Caco-2 (cell line): ENCODE data around the gene CGNL1. TPM values are rescaled to one million over a fixed set of nuclear protein-coding genes. Genes with fewer than 3 reads are reported as not detected.

Source experiments
- BruUV-seq: library from RNA; stranded (reverse); fragments of 400-500 nt; replicated peaks from 2 replicates; lab custom pipeline; 2021; lab: Mats Ljungman, UMichigan
- CTCF ChIA-PET: fragments of 300-600 bp; sonication (Branson Sonifier 250); formaldehyde crosslinking; loops from one replicate; lab custom pipeline; 2022; ENCODE audit warnings: antibody characterized with exemption; lab: Charles Lee
- POLR2A ChIA-PET: fragments of 300-600 bp; sonication (Branson Sonifier 250); formaldehyde crosslinking; loops from one replicate; lab custom pipeline; 2022; ENCODE audit warnings: antibody characterized with exemption; lab: Charles Lee
- DNase-seq, 2 experiments: peaks; one replicate each; pipeline versions ENCODE4 v3.0.0 to v3.0.0-alpha.2; 2020 to 2022
- H3K27me3 ChIP-seq: replicated peaks from 2 replicates; pipeline ENCODE4 v1.6.0; 2011; ENCODE audit warnings: low read length; ENCODE audit not compliant: control insufficient read depth, insufficient read depth
- H3K36me3 ChIP-seq: 2 replicates; pipeline ENCODE4 v1.5.1; 2011; ENCODE audit warnings: low read length; ENCODE audit not compliant: control insufficient read depth, insufficient read depth
- H3K4me1 ChIP-seq: fragments of 250-450 bp; sonication (Bioruptor Pico); 2 replicates; pipeline ENCODE4 v1.5.1; 2020; ENCODE audit warnings: mild to moderate bottlenecking
- H3K4me3 ChIP-seq: 2 replicates; pipeline ENCODE4 v1.5.1; 2011; ENCODE audit warnings: low read depth, mild to moderate bottlenecking, control low read depth, low read length
- H3K9me3 ChIP-seq: fragments of 250-450 bp; sonication (Bioruptor Pico); 2 replicates; pipeline ENCODE4 v1.5.1; 2020; ENCODE audit warnings: mild to moderate bottlenecking, moderate library complexity
- H3K27ac Mint-ChIP-seq: one replicate; pipeline ENCODE4 v1.8.0; 2022; ENCODE audit warnings: mixed read lengths; ENCODE audit not compliant: unreplicated experiment
- H3K27me3 Mint-ChIP-seq: one replicate; pipeline ENCODE4 v1.8.0; 2022; ENCODE audit warnings: mixed read lengths; ENCODE audit not compliant: insufficient read depth, unreplicated experiment
- H3K36me3 Mint-ChIP-seq: one replicate; pipeline ENCODE4 v1.8.0; 2022; ENCODE audit warnings: mild to moderate bottlenecking, mixed read lengths; ENCODE audit not compliant: insufficient read depth, unreplicated experiment
- H3K4me1 Mint-ChIP-seq: one replicate; pipeline ENCODE4 v1.8.0; 2022; ENCODE audit warnings: low read depth, mixed read lengths; ENCODE audit not compliant: unreplicated experiment
- H3K4me3 Mint-ChIP-seq: one replicate; pipeline ENCODE4 v1.8.0; 2022; ENCODE audit warnings: mild to moderate bottlenecking, moderate library complexity, mixed read lengths; ENCODE audit not compliant: unreplicated experiment
- H3K9me3 Mint-ChIP-seq: one replicate; pipeline ENCODE4 v1.8.0; 2022; ENCODE audit warnings: mixed read lengths; ENCODE audit not compliant: unreplicated experiment
- intact Hi-C: fragments of 100-400 bp; cut with micrococcal nuclease; formaldehyde crosslinking; loops from one replicate; pipeline ENCODE4 v1.10.0; 2022; ENCODE audit not compliant: unreplicated experiment
- total RNA-seq: library from RNA; stranded (reverse); gene quantifications from 2 replicates; pipeline ENCODE4 v1.2.3, GENCODE V29; 2022
- TF ChIP-seq, protein P1 (sequence below), 2 experiments: fragments of 200-600 bp in 1 of 2; IDR thresholded peaks; 1 replicate in 1 of 2; 2 replicates in 1 of 2; pipeline versions ENCODE4 v1.5.1 to v1.8.0; 2011 to 2022; ENCODE audit warnings: antibody characterized with exemption in 1 of 2, control low read depth in 1 of 2, inconsistent platforms in 1 of 2, low read depth in 1 of 2, low read length in 1 of 2, mild to moderate bottlenecking in 1 of 2, moderate library complexity in 1 of 2; ENCODE audit not compliant: insufficient read depth in 1 of 2, severe bottlenecking in 1 of 2, unreplicated experiment in 1 of 2

CGNL1 gene
- total RNA-seq, 1 experiment from 2014 or later = 8.3 TPM

DNA sequence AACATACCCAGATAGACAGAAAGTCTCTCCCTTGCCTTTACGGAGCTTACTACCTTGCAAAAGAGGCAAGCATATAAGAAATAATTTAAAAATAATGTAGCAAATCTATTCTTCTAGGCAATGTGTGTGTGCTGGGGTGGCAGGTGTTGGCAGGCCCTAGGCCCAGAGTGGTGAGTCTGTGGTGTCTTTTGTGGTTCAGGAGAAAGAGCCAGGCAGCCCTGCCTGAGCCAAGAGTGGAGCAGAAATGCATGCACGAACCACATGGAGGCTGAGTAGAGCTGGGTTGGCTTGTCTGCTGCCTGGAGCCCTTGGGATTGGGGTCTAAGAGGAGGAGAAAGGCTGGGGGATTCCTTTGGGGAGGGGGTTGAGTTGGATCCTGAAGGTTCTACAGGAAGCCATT, 145.2 kb downstream of the CGNL1 start:
- peaks cover 6% of the 10 kb centered on the region for H3K36me3 Mint-ChIP-seq
- no peaks in the 10 kb centered on the region for H3K36me3 ChIP-seq
- TF ChIP-seq, protein P1, sequence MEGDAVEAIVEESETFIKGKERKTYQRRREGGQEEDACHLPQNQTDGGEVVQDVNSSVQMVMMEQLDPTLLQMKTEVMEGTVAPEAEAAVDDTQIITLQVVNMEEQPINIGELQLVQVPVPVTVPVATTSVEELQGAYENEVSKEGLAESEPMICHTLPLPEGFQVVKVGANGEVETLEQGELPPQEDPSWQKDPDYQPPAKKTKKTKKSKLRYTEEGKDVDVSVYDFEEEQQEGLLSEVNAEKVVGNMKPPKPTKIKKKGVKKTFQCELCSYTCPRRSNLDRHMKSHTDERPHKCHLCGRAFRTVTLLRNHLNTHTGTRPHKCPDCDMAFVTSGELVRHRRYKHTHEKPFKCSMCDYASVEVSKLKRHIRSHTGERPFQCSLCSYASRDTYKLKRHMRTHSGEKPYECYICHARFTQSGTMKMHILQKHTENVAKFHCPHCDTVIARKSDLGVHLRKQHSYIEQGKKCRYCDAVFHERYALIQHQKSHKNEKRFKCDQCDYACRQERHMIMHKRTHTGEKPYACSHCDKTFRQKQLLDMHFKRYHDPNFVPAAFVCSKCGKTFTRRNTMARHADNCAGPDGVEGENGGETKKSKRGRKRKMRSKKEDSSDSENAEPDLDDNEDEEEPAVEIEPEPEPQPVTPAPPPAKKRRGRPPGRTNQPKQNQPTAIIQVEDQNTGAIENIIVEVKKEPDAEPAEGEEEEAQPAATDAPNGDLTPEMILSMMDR (IDR thresholded peaks at IDR 0.05; ENCODE audit: insufficient read depth in 1 of 2, low read depth in 1 of 2, low read length in 1 of 2, severe bottlenecking in 1 of 2, unreplicated experiment in 1 of 2) = no peak
- no peaks in the 10 kb centered on the region for H3K4me1 Mint-ChIP-seq
- H3K27me3 Mint-ChIP-seq = no peaks in the 10 kb centered on the region
- no peaks in the 10 kb centered on the region for H3K9me3 ChIP-seq
- intact Hi-C loops = loop anchor here (10.0 kb wide), 1 partner anchor 367 kb away; no protein-coding TSS in a partner anchor
- H3K4me3 ChIP-seq = no peak overlapping the region
- H3K4me1 ChIP-seq = no peaks in the 10 kb centered on the region
- BruUV-seq = no TSS peak
- no peaks in the 10 kb centered on the region for H3K27me3 ChIP-seq
- no peak overlapping the region for H3K27ac Mint-ChIP-seq
- H3K4me3 Mint-ChIP-seq = no peak overlapping the region
- ChIA-PET CTCF (interaction anchor here (1.3 kb wide), 1 partner anchor 24 kb away, joined by 3 read pairs; no protein-coding TSS in a partner anchor), POLR2A (no interaction called here)
- DNase-seq = no peak
- H3K9me3 Mint-ChIP-seq = no peaks in the 10 kb centered on the region

DNA sequence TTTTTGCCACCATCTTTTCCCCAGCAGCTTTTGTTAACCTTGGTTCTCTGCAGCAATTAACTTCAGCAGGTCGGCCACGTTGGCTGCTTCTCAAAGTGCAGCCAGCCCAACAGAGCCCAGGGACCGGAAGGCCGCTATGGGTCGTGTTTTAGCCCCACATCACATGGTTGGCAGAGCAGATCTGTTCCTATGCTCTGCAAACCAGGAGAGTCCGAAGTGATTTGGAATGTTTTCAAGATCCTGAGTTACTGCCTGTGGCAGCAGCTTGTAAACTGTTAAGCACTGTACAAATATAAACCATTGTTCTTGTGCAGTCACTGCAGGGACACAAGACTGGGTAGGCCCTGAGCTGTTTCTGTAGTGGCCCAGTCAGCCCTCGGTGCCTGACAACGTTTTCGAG, 145.8 kb downstream of the CGNL1 start:
- TF ChIP-seq, protein P1 (IDR thresholded peaks at IDR 0.05; ENCODE audit: insufficient read depth in 1 of 2, low read depth in 1 of 2, low read length in 1 of 2, severe bottlenecking in 1 of 2, unreplicated experiment in 1 of 2) = no peak
- ChIA-PET POLR2A (no interaction called here), CTCF (no interaction called here)
- H3K27ac Mint-ChIP-seq = no peak overlapping the region
- BruUV-seq = no TSS peak
- no peaks in the 10 kb centered on the region for H3K27me3 ChIP-seq
- intact Hi-C loops = loop anchor here (10.0 kb wide), 1 partner anchor 367 kb away; no protein-coding TSS in a partner anchor
- H3K27me3 Mint-ChIP-seq = no peaks in the 10 kb centered on the region
- H3K9me3 Mint-ChIP-seq = no peaks in the 10 kb centered on the region
- no peak overlapping the region for H3K4me3 Mint-ChIP-seq
- no peaks in the 10 kb centered on the region for H3K9me3 ChIP-seq
- no peaks in the 10 kb centered on the region for H3K4me1 Mint-ChIP-seq
- H3K36me3 Mint-ChIP-seq = peaks cover 6% of the 10 kb centered on the region
- no peak overlapping the region for H3K4me3 ChIP-seq
- no peaks in the 10 kb centered on the region for H3K4me1 ChIP-seq
- H3K36me3 ChIP-seq = no peaks in the 10 kb centered on the region
- no peak for DNase-seq

DNA sequence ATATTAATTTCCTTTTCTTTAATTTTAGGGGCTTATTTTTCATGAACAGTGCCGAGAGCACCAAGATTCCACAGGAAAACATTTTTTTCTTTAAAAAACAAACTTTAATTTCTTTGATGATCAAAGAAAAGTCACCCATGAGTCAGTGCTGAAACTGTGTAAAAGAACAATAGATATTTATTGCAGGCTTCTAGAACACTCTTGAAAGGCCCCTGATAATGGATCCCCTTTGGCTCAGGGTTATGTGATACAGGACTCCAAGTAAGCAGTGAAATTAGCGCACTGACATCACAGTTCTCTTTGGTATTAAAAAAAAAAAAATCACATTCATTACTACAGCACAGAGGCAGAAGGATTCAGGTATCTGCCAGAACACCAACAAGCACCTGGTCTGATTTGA, 149.3 kb downstream of the CGNL1 start:
- Histone ChIP-seq H3K4me3 (no peak overlapping the region), H3K4me1 (no peaks in the 10 kb centered on the region), H3K27me3 (no peaks in the 10 kb centered on the region), H3K9me3 (no peaks in the 10 kb centered on the region), H3K36me3 (no peaks in the 10 kb centered on the region)
- no TSS peak for BruUV-seq
- no peaks in the 10 kb centered on the region for H3K4me1 Mint-ChIP-seq
- ChIA-PET POLR2A (no interaction called here), CTCF (no interaction called here)
- no peak overlapping the region for H3K27ac Mint-ChIP-seq
- H3K36me3 Mint-ChIP-seq = peaks cover 6% of the 10 kb centered on the region
- H3K4me3 Mint-ChIP-seq = no peak overlapping the region
- intact Hi-C loops = loop anchor here (5.0 to 10.0 kb wide), 2 partner anchors 48 to 371 kb away; no protein-coding TSS in a partner anchor
- no peaks in the 10 kb centered on the region for H3K9me3 Mint-ChIP-seq
- TF ChIP-seq, protein P1 (IDR thresholded peaks at IDR 0.05; ENCODE audit: insufficient read depth in 1 of 2, low read depth in 1 of 2, low read length in 1 of 2, severe bottlenecking in 1 of 2, unreplicated experiment in 1 of 2) = no peak
- no peak for DNase-seq
- no peaks in the 10 kb centered on the region for H3K27me3 Mint-ChIP-seq
